CD4-positive, alpha-beta T cell treated with Interleukin-2 at 100 ng/mL for 4 hours (primary cell): ENCODE measurements around the gene ITGA3.

ENCODE experiments used
- DNase-seq: peaks from one replicate; pipeline ENCODE4 v3.0.0-alpha.2; 2020; ENCODE audit warnings: low spot score

ITGA3 gene

GRCh38 chr17:50071692-50072091 is 15.8 kb downstream of the ITGA3 start:
- no peak for DNase-seq

GRCh38 chr17:50072130-50072529 is 16.2 kb downstream of the ITGA3 start:
- DNase-seq, result no peak

- no peak for DNase-seq
Observed at GRCh38 chr17:50072925-50073324, 17.0 kb downstream of the ITGA3 start.

- no peak for DNase-seq
Observed at GRCh38 chr17:50074227-50074626, 18.3 kb downstream of the ITGA3 start.

- DNase-seq, result no peak
Observed at GRCh38 chr17:50075446-50076032, 19.6 kb downstream of the ITGA3 start.

- DNase-seq, result no peak
Observed at GRCh38 chr17:50076221-50076590, 20.3 kb downstream of the ITGA3 start.

GRCh38 chr17:50076591-50077235 is 20.8 kb downstream of the ITGA3 start:
- no peak for DNase-seq

- DNase-seq, result no peak
Observed at GRCh38 chr17:50078430-50078829, 22.5 kb downstream of the ITGA3 start.

- peak; percentile 15 for DNase-seq
Observed at GRCh38 chr17:50079334-50080095, 23.6 kb downstream of the ITGA3 start.

- DNase-seq, result no peak
Observed at GRCh38 chr17:50080096-50080480, 24.2 kb downstream of the ITGA3 start.

GRCh38 chr17:50080827-50081226 is 24.9 kb downstream of the ITGA3 start:
- DNase-seq, result no peak

GRCh38 chr17:50081757-50082156 is 25.8 kb downstream of the ITGA3 start:
- no peak for DNase-seq

- peak; percentile 79 for DNase-seq
Observed at GRCh38 chr17:50087246-50087911, 31.5 kb downstream of the ITGA3 start.

GRCh38 chr17:50087912-50088405 is 32.0 kb downstream of the ITGA3 start:
- no peak for DNase-seq

GRCh38 chr17:50088952-50089825 is 33.3 kb downstream of the ITGA3 start:
- DNase-seq, result no peak

GRCh38 chr17:50090071-50090470 is 34.2 kb downstream of the ITGA3 start:
- DNase-seq, result no peak

- no peak for DNase-seq
Observed at GRCh38 chr17:50090971-50091917, 35.3 kb downstream of the ITGA3 start.

GRCh38 chr17:50091918-50092285 is 36.0 kb downstream of the ITGA3 start:
- DNase-seq, result no peak

GRCh38 chr17:50093246-50093645 is 37.3 kb downstream of the ITGA3 start:
- DNase-seq, result no peak

- no peak for DNase-seq
Observed at GRCh38 chr17:50093807-50094206, 37.9 kb downstream of the ITGA3 start.
